ENCODE measurements around the gene ANXA5.

DNA sequence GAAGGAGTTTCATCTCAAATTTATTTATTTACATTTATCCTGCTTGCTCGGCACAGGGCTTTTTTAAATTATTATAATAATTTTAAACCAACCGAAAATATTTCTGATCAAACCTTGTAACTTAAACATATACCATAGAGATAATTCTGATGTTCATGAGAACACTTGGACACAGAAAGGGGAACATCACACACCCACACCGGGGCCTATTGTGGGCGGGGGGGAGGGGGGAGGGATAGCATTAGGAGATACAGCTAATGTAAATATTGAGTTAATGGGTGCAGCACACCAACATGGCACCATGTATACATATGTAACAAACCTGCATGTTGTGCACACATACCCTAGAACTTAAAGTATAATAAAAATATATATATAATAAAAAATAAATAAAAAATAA lies 2.9 kb downstream of the ANXA5 start:
- TF ChIP-seq CTCF (IDR thresholded peaks at IDR 0.05) (no peak), POLR2A (IDR thresholded peaks at IDR 0.05) (no peak)
